Mesenchymal stem cell (in vitro differentiated cells and primary cell): Measurements from ENCODE around the gene YBX3. TPM values are rescaled to one million over a fixed set of nuclear protein-coding genes. Genes with fewer than 3 reads are reported as not detected.
A peak's percentile ranks its signal among the peaks of the same experiment; 100 is the strongest.

Source experiments
- DNase-seq: peaks from one replicate; pipeline ENCODE4 v3.0.0-alpha.2; 2013
- H2AFZ ChIP-seq: one replicate; pipeline ENCODE4 v1.6.1; 2013; ENCODE audit warnings: low read depth, mild to moderate bottlenecking, control low read depth, inconsistent platforms, low read length, moderate library complexity
- H2AK5ac ChIP-seq: 2 replicates; pipeline ENCODE4 v1.6.1; 2013; ENCODE audit warnings: low read length, moderate library complexity, mild to moderate bottlenecking, inconsistent platforms; ENCODE audit not compliant: severe bottlenecking
- H2BK120ac ChIP-seq: one replicate; pipeline ENCODE4 v1.6.1; 2013; ENCODE audit warnings: low read depth, mild to moderate bottlenecking, inconsistent platforms, low read length, moderate library complexity
- H2BK12ac ChIP-seq, 2 experiments: one replicate each; pipeline ENCODE4 v1.6.1; 2013; ENCODE audit warnings: inconsistent platforms in 2 of 2, low read length in 2 of 2, mild to moderate bottlenecking in 2 of 2, moderate library complexity in 2 of 2, control low read depth in 1 of 2
- H2BK15ac ChIP-seq: one replicate; pipeline ENCODE4 v1.6.1; 2013; ENCODE audit warnings: mild to moderate bottlenecking, low read depth, inconsistent platforms; ENCODE audit not compliant: poor library complexity, severe bottlenecking
- H2BK5ac ChIP-seq: 2 replicates; pipeline ENCODE4 v1.6.1; 2013; ENCODE audit warnings: low read depth, mild to moderate bottlenecking, low read length, control low read depth, inconsistent platforms; ENCODE audit not compliant: poor library complexity, severe bottlenecking
- H3K14ac ChIP-seq, 2 experiments: one replicate each; pipeline ENCODE4 v1.6.1; 2013; ENCODE audit warnings: inconsistent platforms in 2 of 2, low read length in 2 of 2, control low read depth in 1 of 2, mild to moderate bottlenecking in 1 of 2, moderate library complexity in 1 of 2
- H3K18ac ChIP-seq, 2 experiments: one replicate each; pipeline ENCODE4 v1.6.1; 2013; ENCODE audit warnings: inconsistent platforms in 2 of 2, low read length in 2 of 2, control low read depth in 1 of 2, low read depth in 1 of 2, mild to moderate bottlenecking in 1 of 2
- H3K23ac ChIP-seq, 2 experiments: one replicate each; pipeline ENCODE4 v1.6.1; 2013; ENCODE audit warnings: inconsistent platforms in 2 of 2, low read length in 2 of 2, mild to moderate bottlenecking in 2 of 2, moderate library complexity in 2 of 2, control low read depth in 1 of 2
- H3K27ac ChIP-seq: 2 replicates; pipeline ENCODE4 v1.5.1; 2013; ENCODE audit warnings: mild to moderate bottlenecking, moderate library complexity, low read length, control low read depth, inconsistent platforms; ENCODE audit not compliant: poor library complexity, severe bottlenecking
- H3K27me3 ChIP-seq, 2 experiments: 2 replicates each; pipeline versions ENCODE4 v1.6.1 to v1.7.0; 2013; ENCODE audit warnings: low read length in 2 of 2, mild to moderate bottlenecking in 2 of 2, moderate library complexity in 2 of 2, control low read depth in 1 of 2, inconsistent platforms in 1 of 2; ENCODE audit not compliant: control insufficient read depth in 1 of 2, insufficient read depth in 1 of 2
- H3K36me3 ChIP-seq, 2 experiments: 2 replicates each; pipeline versions ENCODE4 v1.6.1 to v1.7.0; 2013; ENCODE audit warnings: low read length in 2 of 2, control low read depth in 1 of 2, inconsistent platforms in 1 of 2, low read depth in 1 of 2, mild to moderate bottlenecking in 1 of 2; ENCODE audit not compliant: insufficient read depth in 2 of 2, control insufficient read depth in 1 of 2
- H3K4ac ChIP-seq, 2 experiments: one replicate each; pipeline ENCODE4 v1.6.1; 2013; ENCODE audit warnings: inconsistent platforms in 2 of 2, low read length in 2 of 2, mild to moderate bottlenecking in 2 of 2, moderate library complexity in 2 of 2, control low read depth in 1 of 2, low read depth in 1 of 2
- H3K4me1 ChIP-seq: 2 replicates; pipeline ENCODE4 v1.6.1; 2013; ENCODE audit warnings: low read depth, low read length, control low read depth; ENCODE audit not compliant: control insufficient read depth, insufficient read depth
- H3K4me2 ChIP-seq: 2 replicates; pipeline ENCODE4 v1.6.1; 2013; ENCODE audit warnings: low read length, mild to moderate bottlenecking, inconsistent platforms; ENCODE audit not compliant: poor library complexity, severe bottlenecking
- H3K4me3 ChIP-seq, 2 experiments: 2 replicates each; pipeline versions ENCODE4 v1.5.1 to v1.7.0; 2013; ENCODE audit warnings: low read length in 2 of 2, mild to moderate bottlenecking in 2 of 2, control low read depth in 1 of 2, low read depth in 1 of 2; ENCODE audit not compliant: insufficient read depth in 1 of 2
- H3K79me1 ChIP-seq: replicated peaks from 2 replicates; pipeline ENCODE4 v1.6.1; 2013; ENCODE audit warnings: mild to moderate bottlenecking, control low read depth, low read length, inconsistent platforms; ENCODE audit not compliant: poor library complexity, severe bottlenecking
- H3K9ac ChIP-seq: 2 replicates; pipeline ENCODE4 v1.7.0; 2013; ENCODE audit warnings: mild to moderate bottlenecking, low read length, moderate library complexity
- H3K9me3 ChIP-seq: 2 replicates; pipeline ENCODE4 v1.7.0; 2013; ENCODE audit warnings: mild to moderate bottlenecking, low read length; ENCODE audit not compliant: control insufficient read depth
- H4K8ac ChIP-seq: one replicate; pipeline ENCODE4 v1.6.1; 2013; ENCODE audit warnings: inconsistent platforms, mild to moderate bottlenecking, low read length, moderate library complexity
- H4K91ac ChIP-seq: one replicate; pipeline ENCODE4 v1.6.1; 2013; ENCODE audit warnings: mild to moderate bottlenecking, low read length, inconsistent platforms
- WGBS: methylation state at CpG from one replicate; pipeline ENCODE4 v1.1.7; 2013; ENCODE audit warnings: mixed read lengths; 5-methylcytosine and 5-hydroxymethylcytosine counted together
- polyA plus RNA-seq, 2 experiments: library from polyadenylated mRNA; stranded (reverse); fragments of 200-250 nt; gene quantifications; one replicate each; pipeline ENCODE4 v1.2.3, GENCODE V29; 2013

Gene YBX3
- polyA plus RNA-seq (2013, experiment 1 of 2): 130 TPM
- polyA plus RNA-seq (2013, experiment 2 of 2): 127 TPM

- Histone ChIP-seq H4K91ac (peak within 1 kb of the TSS; percentile 57), H2BK12ac (peak within 1 kb of the TSS in 1 of 2 experiments; percentile 37), H3K36me3 (no peaks in the 10 kb centered on the region), H3K27ac (peak within 1 kb of the TSS; percentile 62), H2BK120ac (peak within 1 kb of the TSS; percentile 21), H3K4me2 (peak within 1 kb of the TSS; percentile 61), H3K23ac (peak within 1 kb of the TSS in 1 of 2 experiments; percentile 85), H3K4me1 (no peaks in the 10 kb centered on the region), H2BK5ac (peak within 1 kb of the TSS; percentile 74), H3K4me3 (peak within 1 kb of the TSS; percentile 86 to 99), H4K8ac (peak within 1 kb of the TSS; percentile 19), H3K9me3 (no peaks in the 10 kb centered on the region), H2AK5ac (no peak within 1 kb of the TSS), H2BK15ac (peak within 1 kb of the TSS; percentile 15), H3K27me3 (no peaks in the 10 kb centered on the region), H3K18ac (peak within 1 kb of the TSS; percentile 61 to 84), H2AFZ (no peak within 1 kb of the TSS), H3K79me1 (no peaks in the 10 kb centered on the region), H3K9ac (peak within 1 kb of the TSS; percentile 96), H3K4ac (peak within 1 kb of the TSS in 1 of 2 experiments; percentile 40), H3K14ac (peak within 1 kb of the TSS in 1 of 2 experiments; percentile 83)
- under 1% methylated on average over 52 of the region's 95 CpGs for WGBS
- peak; percentile 86 for DNase-seq
Measured at GRCh38 chr12:10722905-10723746, at the start of gene YBX3. TSS of gene YBX3 (minus strand) at chr12:10723323. CDS start at chr12:10723111, 212 bp downstream.

- Histone ChIP-seq H2AK5ac (no peak overlapping the region), H3K18ac (no peak overlapping the region), H3K79me1 (no peaks in the 10 kb centered on the region), H3K27ac (no peak overlapping the region), H4K8ac (no peak overlapping the region), H3K4ac (no peak overlapping the region), H3K23ac (no peak overlapping the region), H3K9ac (no peak overlapping the region), H3K4me3 (no peak overlapping the region), H3K4me1 (no peaks in the 10 kb centered on the region), H3K4me2 (no peak overlapping the region), H2BK5ac (no peak overlapping the region), H3K14ac (no peak overlapping the region), H3K27me3 (peaks cover 31 to 64% of the 10 kb centered on the region in 2 experiments), H3K9me3 (no peaks in the 10 kb centered on the region), H2AFZ (no peak overlapping the region), H4K91ac (no peak overlapping the region), H2BK15ac (no peak overlapping the region), H2BK120ac (no peak overlapping the region), H2BK12ac (no peak overlapping the region), H3K36me3 (no peaks in the 10 kb centered on the region)
- WGBS: no CpG with 5 or more reads among the region's 1 CpG
- peak; percentile 43 for DNase-seq
Measured at GRCh38 chr12:10771132-10771733, 48.1 kb upstream of the YBX3 start.

- WGBS: 45% methylated on average over 1 of the region's 2 CpGs
- Histone ChIP-seq H3K27me3 (peaks cover 11 to 16% of the 10 kb centered on the region in 2 experiments), H3K14ac (no peak overlapping the region), H3K18ac (no peak overlapping the region), H2BK120ac (no peak overlapping the region), H4K8ac (no peak overlapping the region), H2BK12ac (no peak overlapping the region), H3K23ac (no peak overlapping the region), H3K79me1 (no peaks in the 10 kb centered on the region), H4K91ac (no peak overlapping the region), H3K4me2 (no peak overlapping the region), H2AK5ac (no peak overlapping the region), H2AFZ (no peak overlapping the region), H2BK15ac (no peak overlapping the region), H3K36me3 (no peaks in the 10 kb centered on the region), H3K9me3 (peaks cover 27% of the 10 kb centered on the region), H3K27ac (no peak overlapping the region), H3K4me1 (no peaks in the 10 kb centered on the region), H3K4me3 (no peak overlapping the region), H3K4ac (no peak overlapping the region), H3K9ac (no peak overlapping the region), H2BK5ac (no peak overlapping the region)
- no peak for DNase-seq
Measured at GRCh38 chr12:10759657-10760056, 36.5 kb upstream of the YBX3 start.

- Histone ChIP-seq H2BK120ac (no peak overlapping the region), H2AFZ (no peak overlapping the region), H3K79me1 (no peaks in the 10 kb centered on the region), H3K4me3 (peak overlapping the region in 1 of 2 experiments; percentile 24), H3K27ac (no peak overlapping the region), H3K23ac (no peak overlapping the region), H3K4ac (no peak overlapping the region), H3K27me3 (peaks cover 3 to 7% of the 10 kb centered on the region in 2 experiments), H2BK15ac (no peak overlapping the region), H4K8ac (no peak overlapping the region), H3K4me2 (no peak overlapping the region), H4K91ac (no peak overlapping the region), H3K9ac (no peak overlapping the region), H3K9me3 (peaks cover 27% of the 10 kb centered on the region), H3K4me1 (no peaks in the 10 kb centered on the region), H3K18ac (no peak overlapping the region), H3K14ac (no peak overlapping the region), H2BK5ac (no peak overlapping the region), H2AK5ac (no peak overlapping the region), H2BK12ac (no peak overlapping the region), H3K36me3 (no peaks in the 10 kb centered on the region)
- WGBS: 73% methylated on average over 3 of the region's 4 CpGs
- no peak for DNase-seq
Measured at GRCh38 chr12:10756194-10756593, 33.1 kb upstream of the YBX3 start.
